Stomach (tissue), 4 donors: ENCODE results near the gene GPER1.

Experiments
- POLR2A ChIP-seq, 4 donors: fragments of 450-650 bp; IDR thresholded peaks; one replicate each; pipeline ENCODE4 v1.6.1; 2016; ENCODE audit warnings: antibody characterized with exemption in 4 of 4, control low read depth in 2 of 4, mild to moderate bottlenecking in 1 of 4, moderate library complexity in 1 of 4
- POLR2AphosphoS5 ChIP-seq, 3 donors: sonication (generic); formaldehyde crosslinking; IDR thresholded peaks; one replicate each; pipeline ENCODE4 v1.6.1; 2016; ENCODE audit warnings: antibody characterized with exemption in 3 of 3
- TF ChIP-seq, protein P1 (sequence below), 7 experiments: fragments of 450-650 bp in 4 of 7; fragments of 200-600 bp in 3 of 7; sonication (generic) in 3 of 7; IDR thresholded peaks; one replicate each; pipeline ENCODE4 v1.5.1; 2016 to 2019; ENCODE audit warnings: antibody characterized with exemption in 7 of 7, control low read depth in 2 of 7, mild to moderate bottlenecking in 1 of 7

DNA sequence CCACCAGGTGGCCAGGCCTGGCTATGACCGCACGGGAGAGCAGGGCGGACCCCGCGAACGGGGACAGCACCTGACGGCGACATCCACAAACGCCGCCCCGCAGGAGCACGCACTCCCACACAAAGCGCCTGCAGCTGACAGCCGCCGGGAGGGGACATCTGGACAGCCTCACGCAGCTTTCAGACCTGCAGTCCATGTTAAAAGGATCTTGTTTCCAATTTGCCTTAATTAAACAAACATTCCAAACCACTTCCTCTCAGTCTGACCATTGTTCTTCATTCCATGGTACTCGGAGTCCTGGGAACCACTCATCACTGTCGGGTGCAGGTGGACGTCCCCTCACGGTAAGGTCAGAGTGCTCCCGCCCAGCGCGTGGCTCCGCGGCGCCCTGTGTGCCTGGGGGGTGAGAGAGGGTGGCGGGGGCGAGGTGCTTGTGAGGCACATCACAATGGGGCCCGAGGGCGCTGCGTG is 5.9 kb upstream of the GPER1 start:
- TF ChIP-seq, protein P1, sequence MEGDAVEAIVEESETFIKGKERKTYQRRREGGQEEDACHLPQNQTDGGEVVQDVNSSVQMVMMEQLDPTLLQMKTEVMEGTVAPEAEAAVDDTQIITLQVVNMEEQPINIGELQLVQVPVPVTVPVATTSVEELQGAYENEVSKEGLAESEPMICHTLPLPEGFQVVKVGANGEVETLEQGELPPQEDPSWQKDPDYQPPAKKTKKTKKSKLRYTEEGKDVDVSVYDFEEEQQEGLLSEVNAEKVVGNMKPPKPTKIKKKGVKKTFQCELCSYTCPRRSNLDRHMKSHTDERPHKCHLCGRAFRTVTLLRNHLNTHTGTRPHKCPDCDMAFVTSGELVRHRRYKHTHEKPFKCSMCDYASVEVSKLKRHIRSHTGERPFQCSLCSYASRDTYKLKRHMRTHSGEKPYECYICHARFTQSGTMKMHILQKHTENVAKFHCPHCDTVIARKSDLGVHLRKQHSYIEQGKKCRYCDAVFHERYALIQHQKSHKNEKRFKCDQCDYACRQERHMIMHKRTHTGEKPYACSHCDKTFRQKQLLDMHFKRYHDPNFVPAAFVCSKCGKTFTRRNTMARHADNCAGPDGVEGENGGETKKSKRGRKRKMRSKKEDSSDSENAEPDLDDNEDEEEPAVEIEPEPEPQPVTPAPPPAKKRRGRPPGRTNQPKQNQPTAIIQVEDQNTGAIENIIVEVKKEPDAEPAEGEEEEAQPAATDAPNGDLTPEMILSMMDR (IDR thresholded peaks at IDR 0.05), result no peak
- TF ChIP-seq POLR2A (IDR thresholded peaks at IDR 0.05), result no peak
- peak in 1 of 3 donors; percentile 17 for TF ChIP-seq POLR2AphosphoS5 (IDR thresholded peaks at IDR 0.05)
